AG08395 (cell line): ENCODE measurements around the gene CAMK1D.

ENCODE experiments used
- DNase-seq: peaks from one replicate; pipeline ENCODE4 v3.0.0; 2012; ENCODE audit warnings: mixed read lengths, low spot score

CAMK1D gene

DNA sequence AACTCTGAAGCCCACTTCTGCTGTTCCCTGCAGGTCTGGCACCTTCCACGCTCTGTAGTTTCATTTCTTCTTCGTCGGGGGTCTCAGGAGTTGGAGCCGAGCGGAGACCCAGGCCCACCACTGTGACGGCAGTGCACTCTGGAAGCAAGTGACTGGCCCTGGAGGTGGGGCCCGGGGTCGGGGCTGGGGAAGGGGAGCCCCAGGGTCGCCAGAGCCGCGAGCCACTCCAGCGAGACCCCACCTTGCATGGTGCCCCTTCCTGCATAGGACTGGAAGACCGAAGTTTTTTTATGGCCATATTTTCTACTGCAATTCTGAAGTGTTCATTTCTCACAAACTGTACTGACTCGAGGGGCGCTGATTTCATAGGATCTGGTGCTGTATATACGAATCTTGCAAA, 479.4 kb downstream of the CAMK1D start:
- DNase-seq: no peak

GRCh38 chr10:12829831-12830390, 480.6 kb downstream of the CAMK1D start:
- DNase-seq: no peak

DNA sequence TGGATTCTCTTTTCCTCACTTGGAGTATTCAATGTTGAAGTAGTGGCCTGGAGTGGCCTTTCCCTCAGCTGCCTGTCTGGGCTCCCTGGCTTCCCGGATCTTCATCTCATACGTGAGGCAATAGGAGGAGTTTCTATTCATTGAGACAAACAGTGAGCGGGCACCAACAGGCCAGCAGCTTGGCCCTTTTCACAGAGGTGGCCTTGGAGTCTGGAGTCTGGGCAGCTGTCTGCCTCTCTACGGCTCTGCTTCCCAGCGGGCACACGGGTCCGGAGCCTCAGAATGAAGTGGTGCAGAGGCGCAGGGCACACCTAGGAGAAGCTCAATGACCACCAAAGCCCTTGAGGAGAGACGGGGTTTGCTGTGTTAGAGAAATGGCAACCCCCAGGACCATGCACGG, 482.7 kb downstream of the CAMK1D start:
- DNase-seq: no peak

DNA sequence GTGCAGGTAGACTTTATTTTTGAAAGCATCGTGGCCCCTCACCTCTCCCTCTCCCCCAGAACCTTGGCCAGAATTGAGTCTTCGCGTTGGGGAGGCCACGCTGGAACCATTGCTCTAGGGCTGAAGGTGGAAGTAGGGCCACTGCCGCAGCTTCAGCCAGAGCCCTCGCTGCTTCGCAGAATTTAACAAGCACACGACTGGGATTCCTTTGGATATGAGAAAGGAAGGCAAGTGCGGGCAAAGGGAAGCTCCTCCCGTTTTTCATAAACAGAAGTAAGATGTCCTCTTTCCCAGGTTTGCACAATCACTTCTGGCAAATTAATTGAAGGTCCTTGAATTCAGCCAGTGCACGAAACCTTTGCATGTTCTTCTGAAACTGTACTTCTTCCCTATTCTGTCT, 484.1 kb downstream of the CAMK1D start:
- DNase-seq: no peak

- no peak for DNase-seq
These were observed 484.8 kb downstream of the CAMK1D start for GRCh38 chr10:12834116-12834665.

- DNase-seq: no peak
These were observed 485.4 kb downstream of the CAMK1D start for GRCh38 chr10:12834721-12835120.

DNA sequence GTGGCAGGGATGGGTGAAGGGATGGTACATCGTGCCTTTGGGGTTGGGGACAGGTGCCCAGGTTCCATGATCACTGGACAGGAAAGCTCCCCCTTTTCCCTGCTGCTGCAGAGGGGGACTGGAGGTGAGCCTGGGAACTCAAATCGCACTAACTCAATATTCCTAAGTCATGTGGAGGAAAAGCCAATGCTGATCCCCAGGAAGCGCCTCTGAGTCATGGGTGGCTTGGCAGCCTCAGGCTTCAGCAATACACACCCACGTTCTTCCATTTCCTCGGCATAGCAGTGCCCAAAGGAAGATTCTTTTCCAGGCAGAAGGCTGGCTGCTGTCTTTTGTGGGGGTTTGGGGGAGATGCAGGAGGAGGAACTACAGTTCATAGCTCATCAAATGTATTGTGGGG, 486.4 kb downstream of the CAMK1D start:
- peak; percentile 63 for DNase-seq

GRCh38 chr10:12838366-12838765, 489.0 kb downstream of the CAMK1D start:
- no peak for DNase-seq

GRCh38 chr10:12838995-12839927, 489.9 kb downstream of the CAMK1D start:
- no peak for DNase-seq

DNA sequence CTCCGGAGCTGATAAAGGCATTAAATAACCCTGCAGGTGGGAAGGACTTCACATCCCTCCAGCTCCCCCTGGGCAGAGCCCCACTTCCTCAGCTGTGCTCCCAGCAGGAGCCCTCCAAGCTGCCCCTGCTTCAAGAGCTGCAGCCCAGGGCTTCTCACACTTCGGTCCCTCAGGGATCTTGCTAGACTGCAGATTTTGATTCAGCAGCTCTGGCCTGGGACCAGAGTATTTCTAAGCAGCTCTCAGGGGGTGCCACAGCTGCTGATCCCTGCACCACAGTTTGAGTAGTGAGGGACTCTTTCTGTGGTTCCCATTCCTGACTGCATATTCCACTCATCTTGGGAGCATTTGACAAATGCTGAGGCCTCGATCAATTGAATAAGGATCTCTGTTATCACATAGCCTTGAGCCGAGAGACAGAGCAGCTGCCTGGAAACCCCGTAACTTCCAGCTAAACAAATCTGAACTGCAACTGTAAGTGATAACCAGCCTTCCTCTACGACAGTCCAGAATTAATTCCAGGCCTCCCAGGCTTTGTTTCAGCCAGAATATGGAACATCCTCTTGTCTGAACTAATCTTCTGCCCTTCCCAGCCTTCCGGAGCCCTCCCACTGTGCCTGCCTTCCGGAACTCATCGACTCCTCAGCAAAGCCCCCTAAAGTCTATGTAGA, 490.7 kb downstream of the CAMK1D start:
- DNase-seq: no peak

DNA sequence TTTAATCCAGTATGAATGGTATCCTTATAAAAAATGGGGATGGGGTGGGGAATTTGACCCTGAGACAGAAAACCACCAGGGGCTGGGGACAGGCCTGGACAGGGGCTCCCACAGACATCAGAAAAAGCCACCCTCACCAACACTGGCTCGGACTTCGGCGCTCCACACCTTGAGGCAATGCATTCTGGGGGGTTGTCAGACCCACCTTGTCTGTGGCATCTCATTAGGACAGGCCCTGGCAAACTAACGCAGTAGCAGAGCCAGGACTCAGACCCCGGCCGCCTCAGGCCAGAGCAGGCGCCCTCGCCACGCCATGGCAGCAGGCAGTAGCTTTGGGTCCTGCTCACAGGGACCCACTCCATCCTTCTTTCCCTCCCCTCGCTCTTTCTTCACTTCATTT, 492.1 kb downstream of the CAMK1D start:
- no peak for DNase-seq

DNA sequence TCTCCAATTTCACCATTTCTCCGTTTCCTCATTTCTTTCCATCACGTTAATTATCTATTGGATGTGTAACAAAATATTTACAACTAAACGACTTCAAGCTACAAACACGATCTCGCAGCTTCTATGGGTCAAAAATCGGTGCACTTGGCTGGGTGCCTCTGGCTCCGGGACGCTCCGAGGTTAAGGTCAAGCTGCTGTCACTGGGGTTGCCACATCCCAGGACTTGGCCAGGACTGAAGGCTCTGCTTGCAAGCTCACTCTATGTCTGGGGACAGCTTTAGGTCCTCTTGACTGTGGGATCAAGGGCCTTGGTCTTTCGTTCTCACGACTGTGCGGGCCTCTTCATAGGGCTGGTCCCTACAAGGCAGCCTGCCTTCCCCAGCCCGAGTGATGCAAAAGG, 492.5 kb downstream of the CAMK1D start:
- DNase-seq: no peak

DNA sequence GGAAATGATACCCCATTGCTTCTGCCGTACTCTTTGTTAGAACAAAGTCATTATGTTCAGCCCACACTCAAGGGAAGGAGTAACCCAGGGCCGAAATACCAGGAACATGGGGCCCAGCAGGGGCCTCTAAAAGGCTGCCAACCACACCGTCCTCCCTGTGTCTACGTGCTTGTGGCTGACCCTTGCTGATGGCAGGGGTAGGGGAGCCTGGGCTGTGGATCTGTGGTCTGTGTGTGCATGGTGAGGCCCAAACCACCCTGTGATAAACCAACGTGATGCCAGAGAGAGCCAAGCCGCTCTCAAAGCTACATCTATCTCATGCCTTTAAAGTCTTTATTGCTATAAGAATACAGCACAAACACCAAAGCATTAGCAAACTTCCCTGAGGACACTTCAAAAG, 493.0 kb downstream of the CAMK1D start:
- no peak for DNase-seq

DNA sequence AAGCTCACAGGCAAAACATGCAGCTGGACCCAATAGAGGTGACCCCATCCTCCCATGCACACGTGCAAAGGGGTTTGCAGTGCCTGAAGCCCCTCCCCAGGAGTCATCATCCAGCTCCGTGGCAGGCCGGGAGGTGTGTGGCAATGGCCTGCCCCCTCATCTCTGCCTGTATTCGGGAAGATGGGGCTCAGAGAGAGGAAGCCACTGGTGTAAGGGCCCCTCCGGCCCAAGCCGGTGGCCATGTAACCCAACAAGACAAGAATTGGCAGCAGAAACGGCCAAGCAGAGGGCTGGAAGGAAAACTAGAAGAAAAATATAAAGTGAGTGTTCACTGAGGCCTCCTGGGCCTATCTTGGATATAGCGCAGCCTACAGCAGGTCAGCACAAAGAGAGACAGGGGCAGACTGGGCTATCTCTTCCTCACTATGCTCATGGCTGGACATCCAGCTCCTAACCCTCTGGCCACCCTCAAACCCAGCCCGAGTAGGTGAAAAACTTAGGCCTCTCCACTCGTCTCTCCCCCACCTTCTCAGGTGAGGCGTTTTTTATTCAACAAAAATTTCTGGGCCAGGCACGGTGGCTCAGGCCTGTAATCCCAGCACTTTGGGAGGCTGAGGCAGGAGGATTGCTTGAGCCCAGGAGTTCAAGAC, 494.1 kb downstream of the CAMK1D start:
- DNase-seq: no peak

DNA sequence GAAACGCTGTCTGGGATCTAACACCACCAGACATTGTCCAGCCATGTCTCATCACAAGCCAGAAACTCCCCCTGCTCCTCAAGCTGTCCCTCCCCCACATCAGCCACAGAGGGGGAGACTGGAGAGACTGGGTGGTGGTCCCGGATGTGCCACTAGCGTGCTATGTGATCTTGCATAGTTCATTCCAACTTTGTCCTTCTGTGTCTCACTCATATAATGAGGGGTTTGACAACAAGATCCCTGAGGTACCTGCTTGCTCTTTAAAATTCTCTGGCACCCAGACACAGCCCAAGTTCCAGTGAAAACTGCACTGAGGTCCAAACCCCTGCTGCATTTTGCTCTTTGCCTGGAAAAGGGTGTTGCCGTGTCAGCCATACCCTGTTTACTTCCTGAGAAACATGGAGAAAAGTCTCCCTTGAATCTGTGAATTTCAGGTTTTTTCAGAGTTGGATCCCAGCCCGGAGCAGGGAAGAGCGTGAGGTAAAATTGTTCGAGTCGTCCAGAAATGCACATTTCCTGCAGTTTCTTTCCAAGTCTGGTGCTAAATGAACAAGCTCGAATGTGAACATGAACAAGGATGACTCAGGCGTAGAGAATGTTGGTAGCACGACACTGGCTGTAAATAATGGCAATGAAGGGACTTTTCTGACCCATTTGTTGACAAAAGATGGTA, 495.6 kb downstream of the CAMK1D start:
- peak; percentile 75 for DNase-seq

- DNase-seq: no peak
These were observed 497.4 kb downstream of the CAMK1D start for GRCh38 chr10:12846718-12847117.

DNA sequence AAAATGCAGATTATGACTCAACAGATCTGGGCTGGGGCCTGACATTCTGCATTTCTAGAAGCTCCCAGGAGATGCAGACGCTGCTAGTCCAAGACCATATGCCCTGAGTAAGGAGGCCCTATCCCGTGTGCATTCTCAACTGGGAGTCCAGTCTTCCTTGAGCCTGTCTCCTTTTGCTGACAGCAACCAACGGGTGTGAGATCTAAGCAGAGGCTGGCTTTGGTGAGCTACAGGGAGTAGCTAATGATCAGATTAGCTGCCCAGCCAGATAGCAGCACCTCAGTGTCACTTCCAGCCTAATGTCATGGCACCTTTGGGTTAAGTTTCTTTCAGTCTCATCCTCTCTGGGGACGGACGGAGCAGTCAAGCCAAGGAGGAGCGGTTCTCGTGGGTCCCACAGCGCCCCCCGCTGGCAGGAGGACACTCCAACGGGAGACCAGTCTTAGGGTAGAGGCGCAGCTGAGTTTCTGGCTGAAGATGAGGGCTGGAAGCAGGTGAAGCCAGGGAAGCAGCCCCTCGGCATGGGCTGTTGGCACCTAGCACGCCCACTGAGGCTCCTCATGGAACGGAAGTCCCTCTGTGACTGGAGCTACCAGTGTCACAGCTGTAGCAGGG, 498.1 kb downstream of the CAMK1D start:
- no peak for DNase-seq

DNA sequence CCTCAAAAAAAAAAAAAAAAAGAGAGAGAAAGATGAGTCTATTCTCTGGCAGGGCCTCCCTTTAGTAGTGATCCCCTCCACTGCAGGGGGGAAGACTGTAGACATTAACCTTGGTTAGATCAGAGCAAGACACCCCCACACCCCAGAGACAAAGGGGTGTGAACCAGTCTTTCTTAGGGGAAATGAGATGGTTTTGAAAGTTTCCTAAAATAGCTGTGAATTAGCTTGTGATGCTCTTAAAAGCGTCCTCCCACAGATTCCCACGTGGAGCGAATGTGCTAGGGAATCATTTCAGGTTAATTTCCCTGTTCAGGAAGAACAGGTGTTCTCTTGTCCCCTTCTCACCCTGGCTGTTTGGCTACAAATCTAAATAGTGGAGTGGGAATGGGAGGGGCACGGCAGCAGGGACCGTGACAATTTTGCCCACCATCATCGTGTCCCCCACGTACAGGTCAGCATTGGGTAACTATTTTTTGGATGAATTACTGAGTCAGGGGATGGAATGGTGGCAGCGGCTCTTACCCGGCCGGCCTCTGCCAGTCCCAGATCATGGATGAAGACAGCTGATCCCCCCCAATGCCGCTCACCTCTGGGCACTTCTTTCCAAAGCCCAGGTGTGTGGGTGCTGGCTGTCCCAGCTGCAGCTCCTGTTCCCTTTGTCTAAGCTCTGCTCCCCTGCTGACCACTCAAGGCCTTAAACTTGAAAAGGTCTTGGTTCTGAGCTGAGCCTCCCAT, 499.3 kb downstream of the CAMK1D start:
- no peak for DNase-seq

DNA sequence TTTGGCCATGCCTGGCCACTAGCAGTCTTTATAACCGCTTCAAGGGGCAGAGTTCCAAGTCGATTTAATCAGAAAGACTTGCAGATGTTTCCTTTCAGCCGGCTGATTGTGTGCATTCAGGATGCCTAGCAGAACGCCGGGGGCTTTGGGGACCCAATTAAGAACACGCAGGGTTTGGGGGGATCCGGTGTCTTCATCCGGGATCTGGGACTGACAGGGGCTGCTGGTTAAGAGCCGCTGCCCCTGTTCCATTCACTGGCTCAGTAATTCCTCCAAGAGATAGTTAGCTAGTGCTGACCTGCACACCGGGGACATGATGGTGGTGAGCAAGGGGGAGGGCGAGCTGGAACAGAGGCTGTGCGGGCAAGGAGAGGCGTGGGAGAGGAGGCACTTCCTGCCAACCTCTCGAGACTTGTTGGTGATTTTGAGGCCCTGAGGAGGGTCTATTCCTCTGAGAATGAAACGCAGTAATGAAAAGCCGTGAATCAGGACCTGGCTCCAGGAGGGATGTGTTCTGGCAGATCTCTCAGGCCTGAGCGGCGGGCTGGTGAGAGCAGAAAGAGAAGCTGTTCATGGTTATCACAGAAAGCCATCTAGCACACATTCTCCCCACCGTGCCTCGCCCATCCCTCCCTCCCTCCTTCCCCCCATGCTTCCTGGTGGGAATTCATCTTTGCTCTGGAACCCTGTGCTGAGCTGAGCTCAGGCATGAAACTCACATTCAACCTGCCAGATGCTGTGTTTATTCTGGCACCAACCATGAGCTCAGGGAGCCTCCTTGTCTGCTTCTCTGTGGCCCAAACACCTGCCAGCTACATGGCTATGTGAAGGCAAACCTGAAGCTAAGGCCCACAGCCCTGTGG, 500.2 kb downstream of the CAMK1D start:
- DNase-seq: no peak

GRCh38 chr10:12852687-12853086, 503.3 kb downstream of the CAMK1D start:
- no peak for DNase-seq
